ENCODE data around the gene AARS2.

DNA sequence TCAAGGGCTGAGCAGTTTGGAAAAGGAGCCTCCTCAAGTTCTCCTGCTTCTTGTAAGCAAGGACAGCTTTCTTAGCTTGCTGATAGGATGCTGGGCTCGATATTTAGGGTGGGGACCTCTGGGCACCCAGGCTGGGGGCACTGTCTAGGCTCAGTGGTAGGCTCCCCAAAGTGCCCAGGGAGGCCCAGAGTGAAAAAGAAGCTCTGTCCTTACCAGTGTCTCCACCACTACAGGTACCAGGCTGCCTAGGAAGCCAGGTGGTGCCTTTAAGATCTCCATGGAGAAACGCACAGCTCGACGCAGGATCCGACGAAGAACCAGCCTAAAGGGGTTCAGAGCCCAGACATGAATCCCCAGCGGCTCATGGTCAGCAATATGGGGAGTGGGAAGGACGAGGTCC, 6.4 kb downstream of the AARS2 start:
- TF ChIP-seq, protein P1, sequence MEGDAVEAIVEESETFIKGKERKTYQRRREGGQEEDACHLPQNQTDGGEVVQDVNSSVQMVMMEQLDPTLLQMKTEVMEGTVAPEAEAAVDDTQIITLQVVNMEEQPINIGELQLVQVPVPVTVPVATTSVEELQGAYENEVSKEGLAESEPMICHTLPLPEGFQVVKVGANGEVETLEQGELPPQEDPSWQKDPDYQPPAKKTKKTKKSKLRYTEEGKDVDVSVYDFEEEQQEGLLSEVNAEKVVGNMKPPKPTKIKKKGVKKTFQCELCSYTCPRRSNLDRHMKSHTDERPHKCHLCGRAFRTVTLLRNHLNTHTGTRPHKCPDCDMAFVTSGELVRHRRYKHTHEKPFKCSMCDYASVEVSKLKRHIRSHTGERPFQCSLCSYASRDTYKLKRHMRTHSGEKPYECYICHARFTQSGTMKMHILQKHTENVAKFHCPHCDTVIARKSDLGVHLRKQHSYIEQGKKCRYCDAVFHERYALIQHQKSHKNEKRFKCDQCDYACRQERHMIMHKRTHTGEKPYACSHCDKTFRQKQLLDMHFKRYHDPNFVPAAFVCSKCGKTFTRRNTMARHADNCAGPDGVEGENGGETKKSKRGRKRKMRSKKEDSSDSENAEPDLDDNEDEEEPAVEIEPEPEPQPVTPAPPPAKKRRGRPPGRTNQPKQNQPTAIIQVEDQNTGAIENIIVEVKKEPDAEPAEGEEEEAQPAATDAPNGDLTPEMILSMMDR (IDR thresholded peaks at IDR 0.05): no peak
- no peak for TF ChIP-seq POLR2A (IDR thresholded peaks at IDR 0.05)
- TF ChIP-seq EP300 (IDR thresholded peaks at IDR 0.05): no peak
- no peak for TF ChIP-seq POLR2AphosphoS5 (IDR thresholded peaks at IDR 0.05)

Measured in upper lobe of left lung (tissue), 4 donors.